ENCODE measurements around the gene VENTX.

VENTX gene

DNA sequence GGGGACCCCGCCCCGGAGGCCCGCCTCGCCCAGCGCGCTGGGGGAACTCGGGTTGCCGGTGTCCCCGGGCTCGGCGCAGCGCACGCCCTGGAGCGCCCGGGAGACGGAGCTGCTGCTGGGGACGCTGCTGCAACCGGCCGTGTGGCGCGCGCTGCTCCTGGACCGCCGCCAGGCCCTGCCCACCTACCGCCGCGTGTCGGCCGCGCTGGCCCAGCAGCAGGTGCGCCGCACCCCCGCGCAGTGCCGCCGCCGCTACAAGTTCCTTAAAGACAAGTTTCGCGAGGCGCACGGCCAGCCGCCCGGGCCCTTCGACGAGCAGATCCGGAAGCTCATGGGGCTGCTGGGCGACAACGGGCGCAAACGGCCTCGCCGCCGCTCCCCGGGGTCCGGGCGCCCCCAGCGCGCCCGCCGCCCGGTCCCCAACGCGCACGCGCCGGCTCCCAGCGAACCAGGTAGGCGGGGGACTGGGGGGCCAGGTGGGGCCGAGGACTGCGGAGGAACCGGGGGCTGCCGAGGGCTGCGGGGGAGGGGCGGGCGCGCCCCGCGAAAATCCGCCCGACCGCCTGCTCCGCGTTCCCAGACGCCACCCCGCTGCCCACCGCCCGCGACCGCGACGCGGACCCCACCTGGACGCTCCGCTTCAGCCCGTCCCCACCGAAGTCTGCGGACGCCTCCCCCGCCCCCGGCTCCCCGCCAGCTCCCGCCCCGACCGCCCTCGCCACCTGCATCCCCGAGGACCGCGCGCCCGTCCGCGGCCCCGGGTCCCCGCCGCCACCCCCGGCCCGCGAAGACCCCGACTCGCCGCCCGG, 7.1 kb upstream of the VENTX start (continued):
- TF ChIP-seq, protein P1, sequence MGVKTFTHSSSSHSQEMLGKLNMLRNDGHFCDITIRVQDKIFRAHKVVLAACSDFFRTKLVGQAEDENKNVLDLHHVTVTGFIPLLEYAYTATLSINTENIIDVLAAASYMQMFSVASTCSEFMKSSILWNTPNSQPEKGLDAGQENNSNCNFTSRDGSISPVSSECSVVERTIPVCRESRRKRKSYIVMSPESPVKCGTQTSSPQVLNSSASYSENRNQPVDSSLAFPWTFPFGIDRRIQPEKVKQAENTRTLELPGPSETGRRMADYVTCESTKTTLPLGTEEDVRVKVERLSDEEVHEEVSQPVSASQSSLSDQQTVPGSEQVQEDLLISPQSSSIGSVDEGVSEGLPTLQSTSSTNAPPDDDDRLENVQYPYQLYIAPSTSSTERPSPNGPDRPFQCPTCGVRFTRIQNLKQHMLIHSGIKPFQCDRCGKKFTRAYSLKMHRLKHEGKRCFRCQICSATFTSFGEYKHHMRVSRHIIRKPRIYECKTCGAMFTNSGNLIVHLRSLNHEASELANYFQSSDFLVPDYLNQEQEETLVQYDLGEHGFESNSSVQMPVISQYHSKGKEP (tag by site-specific recombination; IDR thresholded peaks at IDR 0.05), result peak; percentile 74; the same call in 1 of the 2 replicates
- TF ChIP-seq ZBTB20 (tag by site-specific recombination; IDR thresholded peaks at IDR 0.05) (peak; percentile 37; the same call in 1 of the 2 replicates), ZBTB7A (tag by site-specific recombination; IDR thresholded peaks at IDR 0.05; ENCODE audit: low read depth) (no peak), ZNF140 (tag by site-specific recombination; IDR thresholded peaks at IDR 0.05) (no peak)
- TF ChIP-seq, protein P2, sequence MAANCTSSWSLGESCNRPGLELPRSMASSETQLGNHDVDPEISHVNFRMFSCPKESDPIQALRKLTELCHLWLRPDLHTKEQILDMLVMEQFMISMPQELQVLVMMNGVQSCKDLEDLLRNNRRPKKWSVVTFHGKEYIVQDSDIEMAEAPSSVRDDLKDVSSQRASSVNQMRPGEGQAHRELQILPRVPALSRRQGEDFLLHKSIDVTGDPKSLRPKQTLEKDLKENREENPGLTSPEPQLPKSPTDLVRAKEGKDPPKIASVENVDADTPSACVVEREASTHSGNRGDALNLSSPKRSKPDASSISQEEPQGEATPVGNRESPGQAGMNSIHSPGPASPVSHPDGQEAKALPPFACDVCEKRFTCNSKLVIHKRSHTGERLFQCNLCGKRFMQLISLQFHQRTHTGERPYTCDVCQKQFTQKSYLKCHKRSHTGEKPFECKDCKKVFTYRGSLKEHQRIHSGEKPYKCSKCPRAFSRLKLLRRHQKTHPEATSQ (tag by site-specific recombination; IDR thresholded peaks at IDR 0.05), result no peak

DNA sequence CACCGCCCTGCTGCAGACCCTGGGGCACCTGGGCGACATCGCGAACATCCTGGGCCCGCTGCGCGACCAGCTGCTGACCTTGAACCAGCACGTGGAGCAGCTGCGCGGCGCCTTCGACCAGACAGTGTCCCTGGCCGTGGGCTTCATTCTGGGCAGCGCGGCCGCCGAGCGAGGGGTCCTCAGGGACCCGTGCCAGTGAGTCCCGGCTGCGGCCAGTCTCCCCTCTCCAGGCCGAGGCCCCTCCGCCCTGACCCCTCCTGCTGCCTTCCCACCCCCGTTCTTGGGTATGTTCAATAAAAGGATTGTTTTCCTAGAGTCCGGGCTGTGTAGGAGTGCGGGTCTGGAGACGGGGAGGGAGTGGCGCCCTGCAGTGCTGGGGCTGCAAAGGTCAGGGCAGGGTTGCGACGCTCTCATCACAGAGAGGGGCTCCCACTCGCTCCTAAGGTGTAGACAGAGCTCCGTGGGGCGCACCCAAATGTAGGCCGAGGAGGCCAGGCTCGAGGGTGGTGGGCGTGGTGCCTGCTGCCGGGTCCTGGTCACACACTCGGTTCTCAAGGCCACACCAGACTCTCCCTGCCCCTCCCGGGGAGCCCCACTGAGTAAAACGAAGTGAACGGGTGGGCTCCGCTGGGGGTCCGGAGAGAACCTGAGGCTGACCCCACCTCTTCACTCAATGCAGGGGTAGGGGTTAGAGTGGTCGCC, 6.3 kb upstream of the VENTX start:
- Histone ChIP-seq H3K9me3 (ENCODE audit: control insufficient read depth, insufficient read depth, low read depth, low read length) (no peaks in the 10 kb centered on the region), H3K4me3 (ENCODE audit: low read depth, low read length) (no peak overlapping the region), H3K27ac (ENCODE audit: extremely low read depth, low read depth, low read length) (no peak overlapping the region), H3K4me1 (ENCODE audit: control insufficient read depth, insufficient read depth, low read length) (no peaks in the 10 kb centered on the region), H3K36me3 (ENCODE audit: control insufficient read depth in 2 of 2, insufficient read depth in 1 of 2, low read length in 2 of 2) (no peaks in the 10 kb centered on the region)
- POLR2A ChIA-PET, result no interaction called here
- TF ChIP-seq GLIS2 (tag by site-specific recombination; IDR thresholded peaks at IDR 0.05) (peak; percentile 40; the same call in 1 of the 2 replicates), ZNF423 (tag by site-specific recombination; IDR thresholded peaks at IDR 0.05) (no peak), ZNF140 (tag by site-specific recombination; IDR thresholded peaks at IDR 0.05) (no peak), EGR2 (tag by site-specific recombination; IDR thresholded peaks at IDR 0.05; ENCODE audit: low read depth) (0 out of 2 replicates have a peak, but pooled peaks have one; percentile 12), ZNF221 (tag by site-specific recombination; IDR thresholded peaks at IDR 0.05; ENCODE audit: borderline replicate concordance) (no peak), ZBTB20 (tag by site-specific recombination; IDR thresholded peaks at IDR 0.05) (no peak), ZSCAN23 (tag by site-specific recombination; IDR thresholded peaks at IDR 0.05) (no peak), ZNF23 (tag by site-specific recombination; IDR thresholded peaks at IDR 0.05; ENCODE audit: borderline replicate concordance) (no peak)
- TF ChIP-seq, protein P3, sequence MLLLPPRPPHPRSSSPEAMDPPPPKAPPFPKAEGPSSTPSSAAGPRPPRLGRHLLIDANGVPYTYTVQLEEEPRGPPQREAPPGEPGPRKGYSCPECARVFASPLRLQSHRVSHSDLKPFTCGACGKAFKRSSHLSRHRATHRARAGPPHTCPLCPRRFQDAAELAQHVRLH (tag by site-specific recombination; IDR thresholded peaks at IDR 0.05), result no peak
- TF ChIP-seq, protein P4, sequence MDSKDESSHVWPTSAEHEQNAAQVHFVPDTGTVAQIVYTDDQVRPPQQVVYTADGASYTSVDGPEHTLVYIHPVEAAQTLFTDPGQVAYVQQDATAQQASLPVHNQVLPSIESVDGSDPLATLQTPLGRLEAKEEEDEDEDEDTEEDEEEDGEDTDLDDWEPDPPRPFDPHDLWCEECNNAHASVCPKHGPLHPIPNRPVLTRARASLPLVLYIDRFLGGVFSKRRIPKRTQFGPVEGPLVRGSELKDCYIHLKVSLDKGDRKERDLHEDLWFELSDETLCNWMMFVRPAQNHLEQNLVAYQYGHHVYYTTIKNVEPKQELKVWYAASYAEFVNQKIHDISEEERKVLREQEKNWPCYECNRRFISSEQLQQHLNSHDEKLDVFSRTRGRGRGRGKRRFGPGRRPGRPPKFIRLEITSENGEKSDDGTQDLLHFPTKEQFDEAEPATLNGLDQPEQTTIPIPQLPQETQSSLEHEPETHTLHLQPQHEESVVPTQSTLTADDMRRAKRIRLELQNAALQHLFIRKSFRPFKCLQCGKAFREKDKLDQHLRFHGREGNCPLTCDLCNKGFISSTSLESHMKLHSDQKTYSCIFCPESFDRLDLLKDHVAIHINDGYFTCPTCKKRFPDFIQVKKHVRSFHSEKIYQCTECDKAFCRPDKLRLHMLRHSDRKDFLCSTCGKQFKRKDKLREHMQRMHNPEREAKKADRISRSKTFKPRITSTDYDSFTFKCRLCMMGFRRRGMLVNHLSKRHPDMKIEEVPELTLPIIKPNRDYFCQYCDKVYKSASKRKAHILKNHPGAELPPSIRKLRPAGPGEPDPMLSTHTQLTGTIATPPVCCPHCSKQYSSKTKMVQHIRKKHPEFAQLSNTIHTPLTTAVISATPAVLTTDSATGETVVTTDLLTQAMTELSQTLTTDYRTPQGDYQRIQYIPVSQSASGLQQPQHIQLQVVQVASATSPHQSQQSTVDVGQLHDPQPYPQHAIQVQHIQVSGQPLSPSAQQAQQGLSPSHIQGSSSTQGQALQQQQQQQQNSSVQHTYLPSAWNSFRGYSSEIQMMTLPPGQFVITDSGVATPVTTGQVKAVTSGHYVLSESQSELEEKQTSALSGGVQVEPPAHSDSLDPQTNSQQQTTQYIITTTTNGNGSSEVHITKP (tag by site-specific recombination; IDR thresholded peaks at IDR 0.05), result no peak
- CTCF ChIA-PET, result interaction anchor here (0.7 kb wide), 1 partner anchor 16 kb away, joined by 3 read pairs; no protein-coding TSS in a partner anchor
